Measurements from ENCODE around the gene SIGMAR1.

The SIGMAR1 gene

DNA sequence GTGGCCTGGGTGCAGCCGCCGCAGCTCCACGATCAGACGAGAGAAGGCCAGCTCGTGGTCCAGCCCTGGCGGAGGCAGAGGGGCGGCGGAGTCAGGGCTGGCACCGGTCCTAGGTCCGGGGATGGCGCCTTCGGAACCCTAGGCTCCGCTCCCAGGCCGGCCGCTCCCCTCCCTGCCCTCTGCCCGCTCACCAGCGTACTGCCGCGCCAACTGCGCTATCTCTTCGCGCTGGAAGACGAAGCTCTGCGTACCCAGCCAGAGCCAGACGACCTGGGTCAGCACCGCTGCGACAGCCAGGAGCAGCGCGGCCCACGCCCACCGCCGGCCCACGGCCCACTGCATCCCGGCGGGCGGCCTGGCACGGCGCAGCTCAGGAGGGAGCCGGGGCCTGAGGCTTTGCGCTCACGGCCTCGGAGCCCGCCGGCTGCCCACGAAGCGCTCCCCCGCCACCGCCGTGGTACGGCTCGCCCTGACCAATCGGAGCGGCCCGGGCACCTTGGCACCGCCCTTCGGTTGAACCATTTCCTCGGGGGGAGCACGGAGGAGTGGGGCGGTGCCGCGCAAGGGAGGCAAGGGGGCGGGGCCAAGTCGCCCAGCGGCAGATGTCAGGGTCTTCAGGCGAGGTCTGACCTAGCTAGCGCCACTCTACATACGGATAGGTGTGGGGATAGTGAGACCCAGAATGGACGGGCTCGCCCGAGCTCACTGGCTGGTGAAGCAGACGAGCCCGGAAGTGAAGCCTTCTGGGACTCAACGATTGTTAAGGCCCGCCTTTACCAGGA is at the start of gene SIGMAR1:
Gene SIGMAR1 (minus strand): TSS at position 432 of the 782 bp plus-strand sequence. CDS start 90 bp downstream, at position 342.
- peak within 1 kb of the TSS; percentile 65 for H3K4me2 ChIP-seq (ENCODE audit: low read depth, low read length, poor library complexity, severe bottlenecking)
- H3K36me3 ChIP-seq (ENCODE audit: low read length), result 0 out of 2 replicates have a peak, but pooled peaks cover 5% of the 10 kb centered on the region
- no peaks in the 10 kb centered on the region for H3K9me3 ChIP-seq (ENCODE audit: insufficient read depth, low read length)
- no peaks in the 10 kb centered on the region for H4K20me1 ChIP-seq (ENCODE audit: low read depth, low read length)
- TF ChIP-seq, protein P1, sequence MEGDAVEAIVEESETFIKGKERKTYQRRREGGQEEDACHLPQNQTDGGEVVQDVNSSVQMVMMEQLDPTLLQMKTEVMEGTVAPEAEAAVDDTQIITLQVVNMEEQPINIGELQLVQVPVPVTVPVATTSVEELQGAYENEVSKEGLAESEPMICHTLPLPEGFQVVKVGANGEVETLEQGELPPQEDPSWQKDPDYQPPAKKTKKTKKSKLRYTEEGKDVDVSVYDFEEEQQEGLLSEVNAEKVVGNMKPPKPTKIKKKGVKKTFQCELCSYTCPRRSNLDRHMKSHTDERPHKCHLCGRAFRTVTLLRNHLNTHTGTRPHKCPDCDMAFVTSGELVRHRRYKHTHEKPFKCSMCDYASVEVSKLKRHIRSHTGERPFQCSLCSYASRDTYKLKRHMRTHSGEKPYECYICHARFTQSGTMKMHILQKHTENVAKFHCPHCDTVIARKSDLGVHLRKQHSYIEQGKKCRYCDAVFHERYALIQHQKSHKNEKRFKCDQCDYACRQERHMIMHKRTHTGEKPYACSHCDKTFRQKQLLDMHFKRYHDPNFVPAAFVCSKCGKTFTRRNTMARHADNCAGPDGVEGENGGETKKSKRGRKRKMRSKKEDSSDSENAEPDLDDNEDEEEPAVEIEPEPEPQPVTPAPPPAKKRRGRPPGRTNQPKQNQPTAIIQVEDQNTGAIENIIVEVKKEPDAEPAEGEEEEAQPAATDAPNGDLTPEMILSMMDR (IDR thresholded peaks at IDR 0.05; ENCODE audit: insufficient read depth, low read length, poor library complexity, severe bottlenecking), result no peak
- H3K9me2 ChIP-seq (replicated peaks; ENCODE audit: insufficient read depth, low read length), result no peaks in the 10 kb centered on the region
- H3K79me2 ChIP-seq (ENCODE audit: insufficient read depth, low read length), result peaks cover 26% of the 10 kb centered on the region
- peak within 1 kb of the TSS; percentile 53 for H3K27ac ChIP-seq (ENCODE audit: low read depth, low read length)
- H3K27me3 ChIP-seq (ENCODE audit: low read length), result no peaks in the 10 kb centered on the region
- H3K4me3 ChIP-seq (ENCODE audit: insufficient read depth, low read length, poor library complexity, severe bottlenecking), result peak within 1 kb of the TSS; percentile 68
- H3K9ac ChIP-seq (ENCODE audit: low read length), result peak within 1 kb of the TSS; percentile 84
- H3F3A ChIP-seq (ENCODE audit: insufficient read depth), result peaks cover 21% of the 10 kb centered on the region
- H2AFZ ChIP-seq (ENCODE audit: low read depth, low read length, severe bottlenecking), result peak within 1 kb of the TSS; percentile 60

DNA sequence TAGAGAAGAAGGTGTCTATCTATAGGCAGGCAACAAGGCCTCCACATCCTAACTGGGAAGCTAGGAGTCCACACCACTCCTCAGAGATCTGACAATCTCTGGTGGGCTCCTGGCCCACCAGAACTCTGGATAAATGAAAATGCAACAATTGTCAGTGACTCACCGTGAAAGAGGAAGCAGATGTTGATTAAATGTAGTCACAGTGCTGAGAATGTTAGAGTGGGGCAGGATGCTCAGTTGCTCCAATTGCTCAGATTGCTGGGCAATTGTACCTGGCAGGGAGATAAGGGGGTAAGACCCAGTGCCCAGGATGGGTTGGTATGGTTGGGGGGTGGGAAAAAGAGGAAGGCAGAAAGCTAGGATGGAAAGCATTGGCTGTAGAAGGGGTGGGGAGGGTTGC is 49.1 kb upstream of the SIGMAR1 start:
- Histone ChIP-seq H3F3A (ENCODE audit: insufficient read depth) (no peaks in the 10 kb centered on the region), H3K27ac (ENCODE audit: low read depth, low read length) (no peak overlapping the region), H3K9me3 (ENCODE audit: insufficient read depth, low read length) (no peaks in the 10 kb centered on the region), H3K4me2 (ENCODE audit: low read depth, low read length, poor library complexity, severe bottlenecking) (no peak overlapping the region), H3K79me2 (ENCODE audit: insufficient read depth, low read length) (no peaks in the 10 kb centered on the region), H4K20me1 (ENCODE audit: low read depth, low read length) (no peaks in the 10 kb centered on the region), H3K9ac (ENCODE audit: low read length) (no peak overlapping the region), H3K9me2 (replicated peaks; ENCODE audit: insufficient read depth, low read length) (no peaks in the 10 kb centered on the region), H2AFZ (ENCODE audit: low read depth, low read length, severe bottlenecking) (no peak overlapping the region), H3K36me3 (ENCODE audit: low read length) (no peaks in the 10 kb centered on the region), H3K27me3 (ENCODE audit: low read length) (no peaks in the 10 kb centered on the region), H3K4me3 (ENCODE audit: insufficient read depth, low read length, poor library complexity, severe bottlenecking) (no peak overlapping the region)
- TF ChIP-seq, protein P1 (IDR thresholded peaks at IDR 0.05; ENCODE audit: insufficient read depth, low read length, poor library complexity, severe bottlenecking), result no peak
- TF ChIP-seq EZH2phosphoT487 (conservative IDR thresholded peaks at IDR 0.05; ENCODE audit: low read length), result no peak

DNA sequence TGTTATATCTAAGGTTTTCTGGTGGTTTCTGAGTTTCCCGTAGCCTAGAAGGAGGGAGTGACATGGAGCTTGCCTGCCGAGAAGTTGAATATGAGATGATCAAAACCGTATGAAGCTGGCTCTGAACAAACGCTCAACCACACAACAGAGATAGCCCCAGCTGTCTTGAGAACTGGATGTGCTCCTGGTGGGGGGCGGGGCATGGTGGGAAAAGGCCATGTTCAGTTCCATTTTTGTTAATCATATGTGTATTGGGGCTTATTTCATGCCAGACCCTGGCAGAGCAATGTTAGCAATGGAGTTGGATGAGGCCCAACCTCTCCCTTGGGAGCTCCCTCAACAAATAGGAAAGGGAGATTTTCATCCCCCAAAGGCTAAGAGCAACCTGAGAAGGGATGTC is 48.6 kb upstream of the SIGMAR1 start:
- no peaks in the 10 kb centered on the region for H3K9me3 ChIP-seq (ENCODE audit: insufficient read depth, low read length)
- H3F3A ChIP-seq (ENCODE audit: insufficient read depth), result no peaks in the 10 kb centered on the region
- no peaks in the 10 kb centered on the region for H3K79me2 ChIP-seq (ENCODE audit: insufficient read depth, low read length)
- no peak overlapping the region for H3K4me2 ChIP-seq (ENCODE audit: low read depth, low read length, poor library complexity, severe bottlenecking)
- H2AFZ ChIP-seq (ENCODE audit: low read depth, low read length, severe bottlenecking), result no peak overlapping the region
- H3K36me3 ChIP-seq (ENCODE audit: low read length), result no peaks in the 10 kb centered on the region
- H3K9ac ChIP-seq (ENCODE audit: low read length), result no peak overlapping the region
- no peaks in the 10 kb centered on the region for H4K20me1 ChIP-seq (ENCODE audit: low read depth, low read length)
- H3K9me2 ChIP-seq (replicated peaks; ENCODE audit: insufficient read depth, low read length), result no peaks in the 10 kb centered on the region
- H3K4me3 ChIP-seq (ENCODE audit: insufficient read depth, low read length, poor library complexity, severe bottlenecking), result no peak overlapping the region
- no peaks in the 10 kb centered on the region for H3K27me3 ChIP-seq (ENCODE audit: low read length)
- TF ChIP-seq, protein P1 (IDR thresholded peaks at IDR 0.05; ENCODE audit: insufficient read depth, low read length, poor library complexity, severe bottlenecking), result no peak
- no peak for TF ChIP-seq EZH2phosphoT487 (conservative IDR thresholded peaks at IDR 0.05; ENCODE audit: low read length)
- no peak overlapping the region for H3K27ac ChIP-seq (ENCODE audit: low read depth, low read length)

Data from SU-DHL-6 (cell line).